CD1c-positive myeloid dendritic cell (primary cell): Measurements from ENCODE around the gene MRPL58.
"Not testable (repeated sequence)": the region's sequence is repeated elsewhere in the genome, so short reads cannot be mapped to it uniquely, and the experiment has no call there.

Experiments
- DNase-seq: peaks from one replicate; pipeline ENCODE4 v3.0.0-alpha.2; 2016; ENCODE audit errors: extremely low spot score

MRPL58 gene

GRCh38 chr17:75012346-75013091 lies at the start of gene MRPL58:
MRPL58 (plus strand) TSS chr17:75012670; CDS start chr17:75012687, 17 bp downstream.
- DNase-seq: peak; percentile 90

DNA sequence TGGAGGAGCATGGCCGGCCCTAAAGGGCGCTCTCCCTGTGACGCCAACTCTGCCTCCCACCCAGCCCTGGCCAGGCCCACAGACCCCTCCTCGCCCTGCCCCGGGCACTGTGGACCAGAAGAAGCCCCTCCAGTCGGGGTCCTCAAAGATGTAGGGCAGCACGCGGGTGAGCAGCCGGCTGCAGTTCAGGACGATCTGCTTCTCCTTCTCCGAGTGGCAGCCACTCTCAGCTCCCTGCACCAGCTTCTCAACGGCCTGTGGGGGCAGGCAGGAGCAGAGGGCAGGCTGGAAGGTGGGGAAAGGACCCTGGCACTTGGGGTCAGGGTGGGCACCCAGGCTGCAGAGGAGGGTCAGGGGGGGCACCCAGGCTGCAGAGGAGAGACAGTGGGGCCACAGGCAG lies 48.8 kb upstream of the MRPL58 start:
- DNase-seq: no peak

GRCh38 chr17:74964246-74964761 lies 48.2 kb upstream of the MRPL58 start:
- no peak for DNase-seq

- DNase-seq: no peak
Measured at GRCh38 chr17:74964988-74965622, 47.4 kb upstream of the MRPL58 start.

- no peak for DNase-seq
Measured at GRCh38 chr17:74968361-74968780, 44.1 kb upstream of the MRPL58 start.

DNA sequence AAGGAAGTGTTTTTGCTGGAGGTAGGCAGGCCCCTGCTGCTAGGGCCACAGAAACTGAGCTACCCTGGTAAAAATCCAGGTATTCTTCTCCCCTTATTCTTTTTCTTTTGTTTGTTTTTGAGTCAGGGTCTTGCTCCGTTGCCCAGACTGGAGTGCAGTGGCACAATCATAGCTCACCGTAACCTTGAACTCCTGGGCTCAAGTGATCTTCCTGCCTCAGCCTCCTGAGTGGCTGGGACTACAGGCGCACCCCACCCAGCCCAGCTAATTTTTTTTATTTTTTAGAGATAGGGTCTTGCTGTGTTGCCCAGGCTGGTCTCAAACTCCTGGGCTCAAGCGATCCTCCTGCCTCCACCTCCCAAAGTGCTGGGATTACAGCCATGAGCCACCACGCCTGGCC lies 43.0 kb upstream of the MRPL58 start:
- DNase-seq: not testable (repeated sequence)

- DNase-seq: no peak
Measured at GRCh38 chr17:74970395-74970794, 42.1 kb upstream of the MRPL58 start.

DNA sequence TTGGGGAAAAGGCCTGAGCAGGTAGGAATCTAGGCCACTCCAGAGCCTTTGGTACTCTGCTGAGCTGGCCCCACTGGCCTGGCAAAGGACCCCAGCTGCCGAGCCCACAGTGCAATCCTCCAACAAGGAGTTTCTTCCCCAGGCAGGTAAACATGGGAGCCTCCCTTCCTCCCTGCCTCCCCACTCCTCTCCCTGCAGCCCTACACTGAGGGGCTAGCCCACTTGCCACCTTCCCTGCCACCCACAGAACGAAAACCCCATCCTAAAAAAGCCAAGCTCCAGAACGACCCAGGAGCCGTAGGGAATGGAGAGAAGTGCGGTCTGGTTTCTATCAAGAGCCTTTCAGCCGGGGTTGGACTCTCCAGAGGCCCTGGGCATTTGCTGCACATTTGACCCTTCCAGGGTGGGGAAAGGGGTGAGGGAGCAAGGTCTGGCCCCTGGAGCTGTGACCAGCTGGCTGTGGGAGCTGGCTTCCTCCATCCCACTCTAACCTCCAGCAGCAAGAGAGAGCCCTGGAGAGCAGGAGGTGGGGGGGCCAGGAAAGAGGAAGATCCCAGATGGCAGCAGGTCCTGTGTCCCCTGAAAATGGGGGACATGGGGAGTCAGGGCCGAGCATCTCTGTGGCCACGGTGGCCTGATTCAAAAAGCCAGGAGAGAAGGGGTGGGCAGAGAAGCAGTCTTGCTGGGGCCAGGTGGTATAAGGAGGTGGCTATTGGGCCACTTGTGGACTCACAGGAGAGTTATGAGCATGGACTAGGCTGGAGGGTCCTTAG lies 41.2 kb upstream of the MRPL58 start:
- DNase-seq: no peak

DNA sequence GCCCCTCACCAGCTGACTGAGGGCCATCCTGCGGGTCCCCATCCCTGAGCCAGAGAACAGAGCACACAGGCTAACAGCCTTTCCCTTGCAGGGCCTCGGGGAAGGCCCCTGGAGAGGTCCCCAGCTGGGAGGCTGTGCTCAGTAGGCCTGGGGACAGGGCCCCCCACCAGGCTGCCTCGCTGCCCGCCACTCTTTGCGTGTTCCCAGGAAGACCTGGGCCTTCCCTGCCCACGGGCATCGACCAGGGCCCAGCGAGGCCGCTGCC lies 40.7 kb upstream of the MRPL58 start:
- no peak for DNase-seq

GRCh38 chr17:74972107-74972972 lies 40.1 kb upstream of the MRPL58 start, which contains the start of gene HID1:
HID1 (minus strand) TSS chr17:74972759; CDS start chr17:74972656, 103 bp downstream.
- DNase-seq: peak; percentile 56

DNA sequence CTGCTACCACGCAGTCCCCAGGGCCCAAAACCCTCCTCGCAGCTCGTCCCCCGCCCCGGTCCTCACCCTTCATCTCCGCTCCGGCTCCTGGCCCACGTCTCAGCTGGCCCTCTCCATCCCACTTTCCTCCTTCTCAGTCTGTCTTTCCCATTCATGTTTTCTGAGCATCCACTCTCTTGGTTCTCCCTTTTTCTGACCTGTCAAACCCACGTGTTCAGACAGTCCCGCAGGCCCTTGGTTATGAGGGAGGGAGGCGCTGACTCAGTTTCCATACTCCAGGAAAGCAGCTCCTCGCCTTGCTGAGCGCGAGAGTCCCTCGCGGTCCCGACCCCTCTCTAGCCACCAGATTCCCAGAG lies 39.5 kb upstream of the MRPL58 start:
- no peak for DNase-seq

DNA sequence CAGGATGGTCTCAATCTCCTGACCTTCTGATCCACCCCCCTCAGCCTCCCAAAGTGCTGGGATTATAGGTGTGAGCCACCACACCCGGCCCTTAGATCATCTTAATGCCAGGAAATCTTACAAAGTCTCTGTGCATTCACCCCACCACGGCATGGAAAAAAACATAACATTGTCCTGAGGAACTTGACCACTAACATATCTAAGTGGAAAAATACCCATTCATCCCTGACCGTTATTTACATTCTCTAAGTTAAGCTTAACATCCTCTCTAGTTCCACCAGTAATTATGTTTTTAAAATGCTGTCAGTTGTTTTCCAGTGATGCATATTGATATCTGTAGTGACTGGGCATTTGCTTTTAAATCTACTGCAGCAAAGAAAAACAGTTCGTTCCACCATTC lies 36.5 kb upstream of the MRPL58 start:
- no peak for DNase-seq

DNA sequence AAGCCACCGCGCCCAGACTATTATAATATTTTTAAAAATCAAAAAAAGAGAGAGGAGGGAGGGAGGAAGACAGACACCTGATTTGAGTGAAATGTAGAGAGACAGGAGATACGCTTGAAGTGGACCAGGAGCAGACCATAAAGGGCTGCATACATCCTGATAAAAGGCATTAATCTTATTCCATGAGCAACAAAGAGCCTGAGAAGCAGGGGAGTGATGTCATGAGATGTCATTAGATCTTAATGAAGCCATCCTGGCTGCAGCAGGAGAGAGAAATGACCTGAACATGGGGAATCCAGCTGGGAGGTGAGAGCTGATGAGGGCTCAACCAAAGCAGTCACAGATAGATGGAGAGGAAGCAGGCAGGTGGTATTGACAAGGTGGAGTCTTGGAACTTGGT lies 34.7 kb upstream of the MRPL58 start:
- DNase-seq: no peak

DNA sequence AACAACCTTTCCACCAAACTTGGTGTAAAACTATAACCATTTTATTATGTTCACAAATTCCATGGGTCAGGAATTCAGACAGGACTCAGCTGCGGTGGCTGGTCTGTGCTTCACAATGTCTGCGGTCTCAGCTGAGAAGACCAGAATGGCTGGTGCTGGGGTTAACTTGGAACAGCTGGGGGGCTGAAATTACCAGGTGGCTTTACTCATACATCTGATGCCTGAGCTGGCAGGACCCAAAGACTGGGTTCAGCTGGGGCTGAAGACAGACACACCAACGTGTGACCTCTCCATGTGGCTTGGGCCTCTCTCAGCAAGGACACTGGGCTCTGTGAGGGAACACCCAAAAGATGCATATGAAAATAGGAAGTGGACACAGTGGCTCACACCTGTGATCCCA lies 34.2 kb upstream of the MRPL58 start:
- no peak for DNase-seq

- DNase-seq: no peak
Measured at GRCh38 chr17:74979408-74980146, 32.9 kb upstream of the MRPL58 start.

GRCh38 chr17:74981318-74981978 lies 31.0 kb upstream of the MRPL58 start:
- no peak for DNase-seq

DNA sequence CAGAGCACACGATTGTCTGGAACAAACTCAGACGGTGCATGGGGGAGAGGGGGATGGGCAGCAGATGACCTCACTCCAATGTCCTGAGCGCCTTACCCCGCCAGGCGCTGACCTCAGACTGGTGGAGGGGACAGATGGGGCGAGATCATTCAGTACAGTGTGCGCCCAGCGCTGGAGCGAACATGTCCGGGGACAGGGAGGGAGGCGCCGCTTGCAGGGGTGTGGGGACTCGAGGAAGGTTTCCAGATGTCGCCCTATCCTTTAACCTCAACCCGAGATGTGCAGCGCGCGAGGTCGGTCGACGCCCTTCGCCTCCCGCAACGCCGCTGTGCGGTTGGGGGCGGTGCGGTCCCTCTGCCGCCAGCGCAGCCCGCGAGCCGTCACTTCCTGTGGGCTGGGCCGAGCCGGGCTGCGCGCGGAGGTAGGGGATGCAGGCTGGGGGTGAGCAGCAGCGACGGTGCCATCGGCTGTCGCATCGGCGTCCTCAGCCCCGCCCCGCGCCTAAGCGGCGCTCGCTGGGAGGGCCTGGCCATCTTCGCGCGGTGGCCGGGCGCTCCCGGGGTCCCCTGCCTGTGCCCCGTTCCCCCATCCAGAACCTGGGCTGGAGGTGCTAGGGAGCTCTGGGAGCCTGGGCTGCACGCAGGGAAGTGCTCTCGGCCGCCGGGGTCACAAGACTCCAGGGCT lies 30.3 kb upstream of the MRPL58 start:
- DNase-seq: peak; percentile 78

- DNase-seq: not testable (repeated sequence)
Measured at GRCh38 chr17:74982663-74983313, 29.7 kb upstream of the MRPL58 start.

GRCh38 chr17:74986206-74986576 lies 26.3 kb upstream of the MRPL58 start:
- no peak for DNase-seq
